Measurements from ENCODE around the gene DECR2.
"Not testable (repeated sequence)": the region's sequence is repeated elsewhere in the genome, so short reads cannot be mapped to it uniquely, and the experiment has no call there.

Gene DECR2

GRCh38 chr16:379961-380761, 21.5 kb upstream of the DECR2 start:
- DNase-seq: no peak

GRCh38 chr16:380762-381011, 21.0 kb upstream of the DECR2 start:
- no peak for DNase-seq

- DNase-seq: no peak
Measured at GRCh38 chr16:381012-381788, 20.5 kb upstream of the DECR2 start.

GRCh38 chr16:381789-382717, 19.6 kb upstream of the DECR2 start, which contains the start of gene PGAP6:
Gene PGAP6, minus strand, starts transcription at chr16:381978. Its CDS starts 157 bp downstream, at chr16:381821.
- peak; percentile 66 for DNase-seq

- DNase-seq: peak; percentile 60
Measured at GRCh38 chr16:383326-384051, 18.2 kb upstream of the DECR2 start.

GRCh38 chr16:386641-387156, 15.0 kb upstream of the DECR2 start:
- no peak for DNase-seq

- not testable (repeated sequence) for DNase-seq
Measured at GRCh38 chr16:387761-388666, 13.7 kb upstream of the DECR2 start.

- DNase-seq: no peak
Measured at GRCh38 chr16:389352-389751, 12.3 kb upstream of the DECR2 start.

- peak; percentile 91 for DNase-seq
Measured at GRCh38 chr16:391885-392335, 9.8 kb upstream of the DECR2 start.

GRCh38 chr16:392450-393030, 9.1 kb upstream of the DECR2 start:
- DNase-seq: peak; percentile 50

GRCh38 chr16:396199-396598, 5.5 kb upstream of the DECR2 start:
- no peak for DNase-seq

GRCh38 chr16:396605-397004, 5.1 kb upstream of the DECR2 start:
- DNase-seq: no peak

GRCh38 chr16:397135-397661, 4.5 kb upstream of the DECR2 start, which contains the start of gene NME4:
Gene NME4, plus strand, starts transcription at chr16:397199. Its CDS starts 24 bp downstream, at chr16:397223.
- DNase-seq: peak; percentile 34

- peak; percentile 55 for DNase-seq
Measured at GRCh38 chr16:397736-398332, 3.9 kb upstream of the DECR2 start.

GRCh38 chr16:398561-399339, 2.9 kb upstream of the DECR2 start:
- no peak for DNase-seq

- no peak for DNase-seq
Measured at GRCh38 chr16:399340-400019, 2.2 kb upstream of the DECR2 start.

GRCh38 chr16:400061-400591, 1.6 kb upstream of the DECR2 start:
- DNase-seq: no peak

GRCh38 chr16:404971-405486, 3.3 kb downstream of the DECR2 start:
- DNase-seq: no peak
